ENCODE data around the gene HMGN5.

HMGN5 gene

DNA sequence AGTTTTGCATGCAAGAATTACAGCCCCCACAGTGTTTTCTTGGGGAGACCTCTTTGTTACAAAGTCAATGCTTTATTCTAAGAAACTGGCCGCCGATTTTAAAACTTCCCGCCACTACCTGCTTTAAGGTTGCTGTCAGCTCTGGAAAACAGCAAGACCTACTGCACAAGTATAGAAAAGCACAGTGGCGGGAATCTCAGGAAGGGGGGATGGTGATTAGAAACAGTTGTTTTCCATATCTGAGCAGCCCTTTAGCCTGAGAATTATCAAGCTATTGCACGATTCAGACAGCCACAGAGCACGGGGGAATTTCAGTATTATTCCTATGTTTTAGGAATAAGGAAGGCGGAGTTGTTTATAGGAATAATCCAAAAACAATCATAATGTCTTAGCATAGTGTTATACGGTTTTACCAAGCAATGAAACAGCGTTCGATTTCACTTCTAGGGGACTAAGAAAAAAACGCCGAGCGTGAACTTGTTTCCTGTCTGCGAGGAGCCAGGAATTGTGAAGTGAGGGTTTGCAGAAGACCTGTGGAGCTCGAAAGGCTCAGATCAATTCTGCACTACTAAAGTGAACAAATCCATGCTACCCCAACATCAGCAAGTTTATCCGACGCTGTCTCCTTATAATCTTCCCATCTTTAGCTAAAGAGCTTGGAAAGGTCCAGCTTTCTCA lies 81.3 kb downstream of the HMGN5 start:
- peaks cover 28% of the 10 kb centered on the region for H3K27me3 ChIP-seq (ENCODE audit: insufficient read depth, low read depth, severe bottlenecking)
- H3K4me3 ChIP-seq (ENCODE audit: low read depth, low read length): peak overlapping the region; percentile 56
- H3K27ac ChIP-seq: peak overlapping the region; percentile 41
- peak; percentile 7 for DNase-seq
- no peaks in the 10 kb centered on the region for H3K36me3 ChIP-seq
- H3K9me3 ChIP-seq (ENCODE audit: severe bottlenecking): no peaks in the 10 kb centered on the region
- TF ChIP-seq, protein P1, sequence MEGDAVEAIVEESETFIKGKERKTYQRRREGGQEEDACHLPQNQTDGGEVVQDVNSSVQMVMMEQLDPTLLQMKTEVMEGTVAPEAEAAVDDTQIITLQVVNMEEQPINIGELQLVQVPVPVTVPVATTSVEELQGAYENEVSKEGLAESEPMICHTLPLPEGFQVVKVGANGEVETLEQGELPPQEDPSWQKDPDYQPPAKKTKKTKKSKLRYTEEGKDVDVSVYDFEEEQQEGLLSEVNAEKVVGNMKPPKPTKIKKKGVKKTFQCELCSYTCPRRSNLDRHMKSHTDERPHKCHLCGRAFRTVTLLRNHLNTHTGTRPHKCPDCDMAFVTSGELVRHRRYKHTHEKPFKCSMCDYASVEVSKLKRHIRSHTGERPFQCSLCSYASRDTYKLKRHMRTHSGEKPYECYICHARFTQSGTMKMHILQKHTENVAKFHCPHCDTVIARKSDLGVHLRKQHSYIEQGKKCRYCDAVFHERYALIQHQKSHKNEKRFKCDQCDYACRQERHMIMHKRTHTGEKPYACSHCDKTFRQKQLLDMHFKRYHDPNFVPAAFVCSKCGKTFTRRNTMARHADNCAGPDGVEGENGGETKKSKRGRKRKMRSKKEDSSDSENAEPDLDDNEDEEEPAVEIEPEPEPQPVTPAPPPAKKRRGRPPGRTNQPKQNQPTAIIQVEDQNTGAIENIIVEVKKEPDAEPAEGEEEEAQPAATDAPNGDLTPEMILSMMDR (IDR thresholded peaks at IDR 0.05; ENCODE audit: low read depth, low read length): no peak

DNA sequence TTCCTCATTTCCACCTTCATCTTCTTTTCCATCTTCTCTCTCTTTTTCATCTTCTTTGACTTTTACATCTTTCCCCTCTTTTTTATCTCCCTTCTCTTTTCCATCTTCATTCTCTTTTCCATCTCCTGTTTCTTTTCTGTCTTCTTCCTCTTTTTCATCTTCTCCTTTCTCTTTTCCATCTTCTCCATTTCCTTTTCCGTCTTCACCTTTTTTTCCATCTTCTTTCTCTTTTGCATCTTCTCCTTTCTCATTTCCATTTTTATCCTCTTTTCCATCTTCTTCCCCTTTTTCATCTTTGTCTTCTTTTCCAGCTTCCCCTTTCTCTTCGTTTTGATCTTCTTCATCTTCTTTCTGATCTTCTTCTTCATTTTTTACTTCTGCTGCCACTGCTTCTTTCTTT lies 87.0 kb downstream of the HMGN5 start:
- Histone ChIP-seq H3K36me3 (no peaks in the 10 kb centered on the region), H3K27ac (no peak overlapping the region), H3K4me3 (ENCODE audit: low read depth, low read length) (no peak overlapping the region), H3K9me3 (ENCODE audit: severe bottlenecking) (no peaks in the 10 kb centered on the region), H3K27me3 (ENCODE audit: insufficient read depth, low read depth, severe bottlenecking) (peaks cover 2% of the 10 kb centered on the region)
- no peak for DNase-seq
- TF ChIP-seq, protein P1 (IDR thresholded peaks at IDR 0.05; ENCODE audit: low read depth, low read length): no peak

DNA sequence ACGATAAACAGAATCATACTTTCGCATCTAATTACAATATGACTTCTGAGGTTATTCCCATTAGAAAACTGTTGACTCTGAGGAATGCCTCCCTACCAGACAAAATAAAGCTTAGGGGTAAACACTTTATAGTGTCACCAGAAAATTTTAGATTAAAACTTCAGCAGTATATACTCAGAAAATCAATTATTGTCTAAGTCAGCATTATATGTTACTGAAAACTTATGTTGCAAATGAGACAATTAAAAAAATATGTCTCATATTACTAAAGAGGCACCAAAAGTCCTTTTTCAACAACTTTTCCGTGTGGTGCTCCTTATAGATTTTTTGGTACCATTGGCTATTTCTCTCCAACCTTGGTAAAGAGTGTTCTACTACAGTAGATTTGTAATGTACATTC lies 91.4 kb downstream of the HMGN5 start:
- H3K27ac ChIP-seq: no peak overlapping the region
- H3K9me3 ChIP-seq (ENCODE audit: severe bottlenecking): no peaks in the 10 kb centered on the region
- H3K27me3 ChIP-seq (ENCODE audit: insufficient read depth, low read depth, severe bottlenecking): no peaks in the 10 kb centered on the region
- H3K36me3 ChIP-seq: no peaks in the 10 kb centered on the region
- H3K4me3 ChIP-seq (ENCODE audit: low read depth, low read length): no peak overlapping the region
- DNase-seq: no peak
- TF ChIP-seq, protein P1 (IDR thresholded peaks at IDR 0.05; ENCODE audit: low read depth, low read length): no peak

DNA sequence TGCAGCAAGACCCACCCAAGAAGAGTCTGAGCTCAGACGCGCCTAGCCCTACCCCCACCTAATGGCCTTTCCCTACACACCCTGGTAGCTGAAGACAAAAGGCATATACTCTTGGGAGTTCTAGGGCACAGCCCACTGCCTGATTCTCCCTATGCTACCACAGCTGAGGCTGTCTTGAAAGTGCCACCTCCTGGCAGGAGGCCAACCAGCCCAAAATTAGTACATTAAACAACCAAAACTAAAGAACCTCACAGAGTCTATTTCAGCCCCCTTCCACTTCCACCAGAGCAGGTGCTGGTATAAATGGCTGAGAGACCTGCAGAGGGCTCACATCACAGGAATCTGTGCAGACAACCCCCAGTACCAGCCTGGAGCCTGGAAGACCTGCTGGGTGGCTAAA lies 119.1 kb downstream of the HMGN5 start:
- DNase-seq: no peak
- Histone ChIP-seq H3K36me3 (no peaks in the 10 kb centered on the region), H3K4me3 (ENCODE audit: low read depth, low read length) (no peak overlapping the region), H3K27me3 (ENCODE audit: insufficient read depth, low read depth, severe bottlenecking) (peaks cover 12% of the 10 kb centered on the region), H3K9me3 (ENCODE audit: severe bottlenecking) (no peaks in the 10 kb centered on the region), H3K27ac (no peak overlapping the region)
- TF ChIP-seq, protein P1 (IDR thresholded peaks at IDR 0.05; ENCODE audit: low read depth, low read length): no peak
